ENCODE data around the gene SYTL1.
"Not testable (repeated sequence)": the region's sequence is repeated elsewhere in the genome, so short reads cannot be mapped to it uniquely, and the experiment has no call there.

The SYTL1 gene

DNA sequence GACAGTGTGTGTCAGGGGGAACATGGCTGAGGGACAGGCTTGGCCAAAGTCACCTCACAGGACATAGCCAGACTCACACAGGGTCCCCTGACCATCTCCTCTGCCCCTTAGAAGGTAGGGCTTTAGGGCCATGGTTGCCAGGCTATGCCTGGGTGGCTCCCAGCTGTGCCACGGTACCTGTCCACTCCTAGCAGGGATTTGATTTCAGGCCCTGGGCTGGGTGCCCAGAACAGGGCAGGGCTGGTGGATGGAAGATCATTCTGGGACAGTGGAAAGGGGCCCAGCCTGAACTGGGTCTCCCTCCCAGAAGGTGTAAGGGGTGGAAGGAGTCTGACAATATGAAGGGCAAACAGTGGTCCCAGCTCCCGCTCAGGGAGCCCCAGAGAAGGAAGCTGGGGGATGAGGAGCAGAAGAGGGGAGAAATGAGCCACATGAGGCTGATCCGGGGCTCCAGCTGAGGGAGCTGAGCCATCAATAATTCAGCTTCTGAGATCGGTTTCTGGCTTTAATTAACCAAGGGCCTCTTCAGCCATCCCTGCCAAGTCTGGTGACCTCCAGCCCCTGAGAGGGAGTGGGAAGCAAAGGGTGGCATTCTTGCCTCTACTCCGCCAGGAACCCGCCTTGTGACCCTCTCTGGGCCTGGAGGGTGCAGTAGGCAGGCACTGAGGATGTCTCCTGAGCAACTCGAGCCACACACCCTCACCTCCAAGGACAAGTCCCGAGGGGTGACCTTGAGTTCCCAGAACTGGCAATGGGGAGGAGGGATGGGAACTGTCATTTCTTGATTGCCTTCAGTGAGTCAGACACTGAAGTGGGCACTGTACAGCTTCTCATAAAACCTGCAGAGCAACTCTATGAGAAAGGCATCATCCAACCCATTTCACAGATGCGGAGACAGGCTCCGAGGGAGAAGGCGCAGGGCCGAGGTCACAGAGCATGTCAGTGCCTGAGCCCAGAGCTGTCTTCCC, 39.2 kb downstream of the SYTL1 start:
- Histone ChIP-seq H3K27me3 (peaks cover 0 to 16% of the 10 kb centered on the region in 2 donors), H3K4me1 (peaks cover 0 to 35% (median 2%) of the 10 kb centered on the region in 4 donors), H3K9me3 (no peaks in the 10 kb centered on the region), H3K36me3 (no peaks in the 10 kb centered on the region), H3K27ac (no peak overlapping the region), H3K4me3 (no peak overlapping the region)
- DNase-seq, result no peak
- intact Hi-C loops (cut with DNase I; ENCODE audit: low total_unique reads), result loop anchor here (10.0 kb wide), 1 partner anchor 276 kb away; no protein-coding TSS in a partner anchor
- TF ChIP-seq, protein P1, sequence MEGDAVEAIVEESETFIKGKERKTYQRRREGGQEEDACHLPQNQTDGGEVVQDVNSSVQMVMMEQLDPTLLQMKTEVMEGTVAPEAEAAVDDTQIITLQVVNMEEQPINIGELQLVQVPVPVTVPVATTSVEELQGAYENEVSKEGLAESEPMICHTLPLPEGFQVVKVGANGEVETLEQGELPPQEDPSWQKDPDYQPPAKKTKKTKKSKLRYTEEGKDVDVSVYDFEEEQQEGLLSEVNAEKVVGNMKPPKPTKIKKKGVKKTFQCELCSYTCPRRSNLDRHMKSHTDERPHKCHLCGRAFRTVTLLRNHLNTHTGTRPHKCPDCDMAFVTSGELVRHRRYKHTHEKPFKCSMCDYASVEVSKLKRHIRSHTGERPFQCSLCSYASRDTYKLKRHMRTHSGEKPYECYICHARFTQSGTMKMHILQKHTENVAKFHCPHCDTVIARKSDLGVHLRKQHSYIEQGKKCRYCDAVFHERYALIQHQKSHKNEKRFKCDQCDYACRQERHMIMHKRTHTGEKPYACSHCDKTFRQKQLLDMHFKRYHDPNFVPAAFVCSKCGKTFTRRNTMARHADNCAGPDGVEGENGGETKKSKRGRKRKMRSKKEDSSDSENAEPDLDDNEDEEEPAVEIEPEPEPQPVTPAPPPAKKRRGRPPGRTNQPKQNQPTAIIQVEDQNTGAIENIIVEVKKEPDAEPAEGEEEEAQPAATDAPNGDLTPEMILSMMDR (IDR thresholded peaks at IDR 0.05), result no peak

DNA sequence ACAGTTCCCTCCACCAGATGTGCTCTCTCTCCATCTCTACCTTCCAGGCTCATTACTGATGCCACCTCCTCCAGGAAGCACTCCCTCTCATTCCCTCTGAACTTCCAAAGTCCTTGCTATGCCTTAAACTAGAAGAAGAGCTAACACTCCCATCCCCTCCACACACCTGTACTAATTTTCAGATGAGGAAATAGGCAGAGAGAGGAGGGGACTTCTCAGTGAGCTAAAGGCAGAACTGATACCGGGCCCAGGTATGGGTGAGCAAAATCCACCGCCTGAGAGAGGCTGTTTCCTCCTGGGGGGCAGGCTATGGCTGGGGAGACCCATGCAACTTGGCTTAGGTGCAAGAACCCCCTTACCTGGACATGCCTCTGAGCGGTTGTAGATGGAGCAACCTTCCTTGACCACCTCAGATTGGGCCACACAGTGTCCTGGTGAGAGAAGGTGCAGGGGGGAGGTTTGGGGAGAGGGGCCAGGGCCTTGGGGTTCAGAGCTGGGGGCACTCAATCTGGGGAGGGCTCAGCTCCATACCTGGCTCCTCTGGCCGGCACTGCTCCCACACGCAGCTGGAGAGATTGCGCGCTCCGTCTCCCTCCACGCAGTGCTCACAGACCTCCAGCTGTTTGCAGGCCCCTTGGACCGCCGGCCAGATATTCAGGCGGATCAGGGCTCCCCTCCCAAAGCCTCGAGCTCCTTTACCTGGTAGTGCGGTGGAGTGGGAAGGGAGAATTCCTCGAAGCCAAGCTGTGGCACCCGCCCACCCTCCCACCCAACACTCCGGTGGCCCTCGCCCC, 40.3 kb downstream of the SYTL1 start:
- peaks cover 0 to 16% of the 10 kb centered on the region in 2 donors for H3K27me3 ChIP-seq
- H3K4me3 ChIP-seq, result no peak overlapping the region
- H3K27ac ChIP-seq, result no peak overlapping the region
- TF ChIP-seq, protein P1 (IDR thresholded peaks at IDR 0.05), result no peak
- DNase-seq, result no peak
- peaks cover 0 to 35% (median 2%) of the 10 kb centered on the region in 4 donors for H3K4me1 ChIP-seq
- intact Hi-C loops (cut with DNase I; ENCODE audit: low total_unique reads), result loop anchor here (10.0 kb wide), 1 partner anchor 277 kb away; no protein-coding TSS in a partner anchor
- no peaks in the 10 kb centered on the region for H3K9me3 ChIP-seq
- no peaks in the 10 kb centered on the region for H3K36me3 ChIP-seq

DNA sequence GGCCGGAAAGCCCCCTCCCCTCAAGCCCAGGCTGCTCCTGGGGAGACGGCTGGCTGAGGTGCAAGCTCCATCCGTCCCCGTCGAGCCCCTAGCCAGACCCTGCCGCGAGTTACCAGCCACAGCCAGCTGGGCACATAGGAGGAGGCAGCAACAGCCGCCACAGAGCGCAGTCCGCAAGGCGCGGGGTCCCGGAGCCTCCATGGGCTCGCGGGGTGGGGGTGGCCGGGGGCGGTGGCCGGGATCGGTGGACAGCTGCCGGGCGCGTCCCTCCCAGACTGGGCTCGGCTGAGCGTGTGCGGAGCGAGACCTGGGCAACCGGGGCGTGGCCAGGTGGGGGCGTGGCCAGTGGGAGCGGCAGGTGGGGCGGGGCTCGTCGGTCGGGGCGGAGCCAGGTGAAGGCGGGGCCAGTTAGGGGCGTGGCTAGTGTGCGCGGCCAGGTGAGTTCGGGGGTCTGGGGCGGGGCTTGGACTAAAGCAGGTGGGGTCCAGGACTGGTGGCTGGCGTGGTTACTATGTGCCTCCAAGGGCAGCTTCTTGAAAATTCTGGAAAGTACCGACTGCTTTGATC, 41.3 kb downstream of the SYTL1 start, which contains the start of gene CD164L2:
CD164L2 (minus strand) TSS at position 295 of the 567 bp plus-strand sequence; CDS start at position 201, 94 bp downstream.
- DNase-seq, result no peak

DNA sequence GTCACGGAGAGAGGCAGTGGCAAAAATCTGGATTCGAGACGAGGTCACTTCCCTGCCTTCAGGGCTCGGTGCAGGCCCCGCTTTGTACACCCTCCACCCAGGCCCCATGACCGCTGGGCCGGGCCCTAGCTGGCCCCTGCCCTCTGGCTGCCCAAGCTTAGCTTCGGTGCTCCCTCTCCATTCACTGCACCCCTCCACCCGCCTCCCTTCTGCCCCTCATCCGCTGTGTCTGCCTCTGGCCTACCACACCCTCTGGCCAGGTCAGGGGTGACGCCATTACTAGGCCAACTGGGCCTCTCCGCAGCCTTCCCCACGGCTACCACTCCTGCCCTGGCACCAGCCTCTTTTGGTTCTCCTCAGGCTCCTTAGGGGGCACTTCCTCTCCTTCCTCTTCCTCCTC, 41.8 kb downstream of the SYTL1 start:
- peaks cover 0 to 26% (median 2%) of the 10 kb centered on the region in 4 donors for H3K4me1 ChIP-seq
- DNase-seq, result no peak
- H3K27me3 ChIP-seq, result peaks cover 0 to 16% of the 10 kb centered on the region in 2 donors
- no peaks in the 10 kb centered on the region for H3K36me3 ChIP-seq
- no peak overlapping the region for H3K27ac ChIP-seq
- no peak overlapping the region for H3K4me3 ChIP-seq
- no peaks in the 10 kb centered on the region for H3K9me3 ChIP-seq
- TF ChIP-seq, protein P1 (IDR thresholded peaks at IDR 0.05), result no peak
- intact Hi-C loops (cut with DNase I; ENCODE audit: low total_unique reads), result loop anchor here (10.0 kb wide), 1 partner anchor 279 kb away; no protein-coding TSS in a partner anchor

More for the DNA sequence above, 41.3 kb downstream of the SYTL1 start, which contains the start of gene CD164L2:
- TF ChIP-seq, protein P1 (IDR thresholded peaks at IDR 0.05), result no peak
- Histone ChIP-seq H3K36me3 (no peaks in the 10 kb centered on the region), H3K27ac (no peak within 1 kb of the TSS), H3K9me3 (no peaks in the 10 kb centered on the region), H3K4me1 (peaks cover 0 to 29% (median 2%) of the 10 kb centered on the region in 4 donors), H3K4me3 (no peak within 1 kb of the TSS), H3K27me3 (peaks cover 0 to 16% of the 10 kb centered on the region in 2 donors)
- intact Hi-C loops (cut with DNase I; ENCODE audit: low total_unique reads), result loop anchor here (10.0 kb wide), 1 partner anchor 278 kb away; no protein-coding TSS in a partner anchor

DNA sequence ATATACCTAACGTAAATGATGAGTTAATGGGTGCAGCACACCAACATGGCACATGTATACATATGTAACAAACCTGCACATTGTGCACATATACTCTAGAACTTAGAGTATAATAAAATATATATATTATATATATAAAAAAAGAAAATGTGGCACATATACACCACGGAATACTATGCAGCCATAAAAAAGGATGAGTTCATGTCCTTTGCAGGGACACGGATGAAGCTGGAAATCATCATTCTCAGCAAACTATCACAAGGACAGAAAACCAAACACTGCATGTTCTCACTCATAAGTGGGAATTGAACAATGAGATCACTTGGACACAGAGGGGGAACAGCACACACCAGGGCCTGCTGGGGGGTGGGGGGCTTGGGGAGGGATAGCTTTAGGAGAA, 43.0 kb downstream of the SYTL1 start:
- intact Hi-C loops (cut with DNase I; ENCODE audit: low total_unique reads), result loop anchor here (10.0 kb wide), 1 partner anchor 280 kb away; no protein-coding TSS in a partner anchor
- H3K27ac ChIP-seq, H3K4me3 ChIP-seq, H3K9me3 ChIP-seq, DNase-seq, H3K36me3 ChIP-seq: not testable (repeated sequence)
- peaks cover 0 to 19% of the 10 kb centered on the region in 2 donors for H3K27me3 ChIP-seq
- H3K4me1 ChIP-seq, result peaks cover 0 to 17% (median 2%) of the 10 kb centered on the region in 4 donors
